ENCODE measurements around the gene CCDC69.
A peak's percentile ranks its signal among the peaks of the same experiment; 100 is the strongest.

CCDC69 gene

GRCh38 chr5:151224372-151224771 lies 480 bp upstream of the CCDC69 start:
- Histone ChIP-seq H3K4me3 (ENCODE audit: low read depth, low read length) (no peak overlapping the region), H3K27ac (no peak overlapping the region), H3K36me3 (replicated peaks) (no peaks in the 10 kb centered on the region), H3K27me3 (replicated peaks) (no peaks in the 10 kb centered on the region)
- in situ Hi-C loops (cut with HindIII; ENCODE audit: low pct_ligation_motif_present, low sequenced_read_pairs) = no loop called here
- TF ChIP-seq, protein P1, sequence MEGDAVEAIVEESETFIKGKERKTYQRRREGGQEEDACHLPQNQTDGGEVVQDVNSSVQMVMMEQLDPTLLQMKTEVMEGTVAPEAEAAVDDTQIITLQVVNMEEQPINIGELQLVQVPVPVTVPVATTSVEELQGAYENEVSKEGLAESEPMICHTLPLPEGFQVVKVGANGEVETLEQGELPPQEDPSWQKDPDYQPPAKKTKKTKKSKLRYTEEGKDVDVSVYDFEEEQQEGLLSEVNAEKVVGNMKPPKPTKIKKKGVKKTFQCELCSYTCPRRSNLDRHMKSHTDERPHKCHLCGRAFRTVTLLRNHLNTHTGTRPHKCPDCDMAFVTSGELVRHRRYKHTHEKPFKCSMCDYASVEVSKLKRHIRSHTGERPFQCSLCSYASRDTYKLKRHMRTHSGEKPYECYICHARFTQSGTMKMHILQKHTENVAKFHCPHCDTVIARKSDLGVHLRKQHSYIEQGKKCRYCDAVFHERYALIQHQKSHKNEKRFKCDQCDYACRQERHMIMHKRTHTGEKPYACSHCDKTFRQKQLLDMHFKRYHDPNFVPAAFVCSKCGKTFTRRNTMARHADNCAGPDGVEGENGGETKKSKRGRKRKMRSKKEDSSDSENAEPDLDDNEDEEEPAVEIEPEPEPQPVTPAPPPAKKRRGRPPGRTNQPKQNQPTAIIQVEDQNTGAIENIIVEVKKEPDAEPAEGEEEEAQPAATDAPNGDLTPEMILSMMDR (IDR thresholded peaks at IDR 0.05; ENCODE audit: low read depth, low read length, missing control alignments) = no peak
- no peak for DNase-seq

- DNase-seq = no peak
- Histone ChIP-seq H3K27ac (no peak overlapping the region), H3K36me3 (replicated peaks) (no peaks in the 10 kb centered on the region), H3K4me3 (ENCODE audit: low read depth, low read length) (peak overlapping the region; percentile 55), H3K27me3 (replicated peaks) (no peaks in the 10 kb centered on the region)
- in situ Hi-C loops (cut with HindIII; ENCODE audit: low pct_ligation_motif_present, low sequenced_read_pairs) = no loop called here
- TF ChIP-seq, protein P1 (IDR thresholded peaks at IDR 0.05; ENCODE audit: low read depth, low read length, missing control alignments) = no peak
Measured at GRCh38 chr5:151222790-151223446, 974 bp downstream of the CCDC69 start.

GRCh38 chr5:151222054-151222789 lies 1.7 kb downstream of the CCDC69 start:
- no peak overlapping the region for H3K27ac ChIP-seq
- TF ChIP-seq, protein P1 (IDR thresholded peaks at IDR 0.05; ENCODE audit: low read depth, low read length, missing control alignments) = no peak

GRCh38 chr5:151221574-151221973 lies 2.3 kb downstream of the CCDC69 start:
- Histone ChIP-seq H3K27me3 (replicated peaks) (no peaks in the 10 kb centered on the region), H3K27ac (no peak overlapping the region), H3K36me3 (replicated peaks) (no peaks in the 10 kb centered on the region), H3K4me3 (ENCODE audit: low read depth, low read length) (no peak overlapping the region)
- DNase-seq = no peak
- in situ Hi-C loops (cut with HindIII; ENCODE audit: low pct_ligation_motif_present, low sequenced_read_pairs) = no loop called here
- TF ChIP-seq, protein P1 (IDR thresholded peaks at IDR 0.05; ENCODE audit: low read depth, low read length, missing control alignments) = no peak

More at GRCh38 chr5:151222054-151222789, 1.7 kb downstream of the CCDC69 start:
- no peak overlapping the region for H3K4me3 ChIP-seq (ENCODE audit: low read depth, low read length)
- no peak for DNase-seq
- H3K27me3 ChIP-seq (replicated peaks) = no peaks in the 10 kb centered on the region
- no peaks in the 10 kb centered on the region for H3K36me3 ChIP-seq (replicated peaks)
- in situ Hi-C loops (cut with HindIII; ENCODE audit: low pct_ligation_motif_present, low sequenced_read_pairs) = no loop called here

GRCh38 chr5:151219789-151220188 lies 4.1 kb downstream of the CCDC69 start:
- no peak overlapping the region for H3K27ac ChIP-seq
- no peak for DNase-seq

More at GRCh38 chr5:151219789-151220188, 4.1 kb downstream of the CCDC69 start:
- in situ Hi-C loops (cut with HindIII; ENCODE audit: low pct_ligation_motif_present, low sequenced_read_pairs) = no loop called here
- TF ChIP-seq, protein P1 (IDR thresholded peaks at IDR 0.05; ENCODE audit: low read depth, low read length, missing control alignments) = peak; percentile 52
- no peak overlapping the region for H3K4me3 ChIP-seq (ENCODE audit: low read depth, low read length)
- H3K36me3 ChIP-seq (replicated peaks) = no peaks in the 10 kb centered on the region
- no peaks in the 10 kb centered on the region for H3K27me3 ChIP-seq (replicated peaks)

Measured in brain microvascular endothelial cell (primary cell).